Cardiac fibroblast (primary cell): Measurements from ENCODE around the gene CIDEC.

Source experiments
- DNase-seq, 2 donors: peaks; one replicate each; pipeline versions ENCODE4 v3.0.0 to v3.0.0-alpha.2; 2010; ENCODE audit warnings: low read depth in 2 of 2
- H3K4me3 ChIP-seq, 2 donors: replicated peaks in 1 of 2; 1 replicate in 1 of 2; 2 replicates in 1 of 2; pipeline ENCODE4 v1.5.1; 2011; ENCODE audit warnings: low read depth in 2 of 2, low read length in 2 of 2, mild to moderate bottlenecking in 2 of 2, moderate library complexity in 1 of 2
- CTCF ChIP-seq: IDR thresholded peaks from one replicate; pipeline ENCODE4 v1.5.1; 2011; ENCODE audit warnings: low read depth, mild to moderate bottlenecking, low read length, inconsistent platforms

Gene CIDEC

GRCh38 chr3:9825451-9826040 is 54.5 kb downstream of the CIDEC start:
- no peak for DNase-seq
- no peak overlapping the region for H3K4me3 ChIP-seq
- no peak for TF ChIP-seq CTCF

GRCh38 chr3:9820946-9821345 is 59.1 kb downstream of the CIDEC start:
- DNase-seq: peak; percentile 40 to 53

GRCh38 chr3:9820543-9820942 is 59.5 kb downstream of the CIDEC start:
- no peak for TF ChIP-seq CTCF
- no peak overlapping the region for H3K4me3 ChIP-seq
- no peak for DNase-seq

More at GRCh38 chr3:9820946-9821345, 59.1 kb downstream of the CIDEC start:
- no peak overlapping the region for H3K4me3 ChIP-seq
- TF ChIP-seq CTCF: peak; percentile 52

- no peak for DNase-seq
- H3K4me3 ChIP-seq: no peak overlapping the region
- no peak for TF ChIP-seq CTCF
Observed at GRCh38 chr3:9818666-9819335, 61.3 kb downstream of the CIDEC start.

GRCh38 chr3:9817436-9817835 is 62.6 kb downstream of the CIDEC start:
- no peak for TF ChIP-seq CTCF
- DNase-seq: no peak
- H3K4me3 ChIP-seq: no peak overlapping the region
